ENCODE results near the gene FOXP1. TPM values are rescaled to one million over a fixed set of nuclear protein-coding genes. Genes with fewer than 3 reads are reported as not detected.

Gene FOXP1
- total and polyA plus RNA-seq, 4 donors = 4.9 to 35.4 (median 32.0) TPM

- Histone ChIP-seq H3K9me3 (ENCODE audit: control insufficient read depth in 4 of 4, low read length in 3 of 4) (no peaks in the 10 kb centered on the region), H3K4me1 (ENCODE audit: control insufficient read depth in 4 of 4, insufficient read depth in 4 of 4, low read length in 3 of 4) (peaks cover 6 to 14% (median 11%) of the 10 kb centered on the region in 4 donors), H3K4me3 (ENCODE audit: low read depth in 1 of 3, low read length in 3 of 3) (no peak overlapping the region), H3K36me3 (ENCODE audit: control insufficient read depth in 4 of 4, insufficient read depth in 3 of 4, low read depth in 1 of 4, low read length in 3 of 4) (no peaks in the 10 kb centered on the region), H3K27ac (ENCODE audit: low read depth in 1 of 2, low read length in 2 of 2) (peak overlapping the region in 1 of 2 donors; percentile 46), H3K9ac (ENCODE audit: low read depth in 1 of 2, low read length in 2 of 2) (no peak overlapping the region), H3K27me3 (ENCODE audit: control insufficient read depth in 4 of 4, insufficient read depth in 4 of 4, low read length in 3 of 4) (no peaks in the 10 kb centered on the region)
- WGBS = 75% methylated on average over 4 of the region's 4 CpGs
- no peak for TF ChIP-seq TAF1 (conservative IDR thresholded peaks at IDR 0.05)
- peak in 1 of 2 donors; percentile 38 for TF ChIP-seq HNF4A (conservative IDR thresholded peaks at IDR 0.05)
- peak; percentile 37 for TF ChIP-seq NR2F2 (IDR thresholded peaks at IDR 0.05)
- TF ChIP-seq RXRA (IDR thresholded peaks at IDR 0.05) = peak; percentile 53 to 66
- DNase-seq (ENCODE audit: low spot score) = no peak
Measured at GRCh38 chr3:71088742-71089141, 494.8 kb downstream of the FOXP1 start.

DNA sequence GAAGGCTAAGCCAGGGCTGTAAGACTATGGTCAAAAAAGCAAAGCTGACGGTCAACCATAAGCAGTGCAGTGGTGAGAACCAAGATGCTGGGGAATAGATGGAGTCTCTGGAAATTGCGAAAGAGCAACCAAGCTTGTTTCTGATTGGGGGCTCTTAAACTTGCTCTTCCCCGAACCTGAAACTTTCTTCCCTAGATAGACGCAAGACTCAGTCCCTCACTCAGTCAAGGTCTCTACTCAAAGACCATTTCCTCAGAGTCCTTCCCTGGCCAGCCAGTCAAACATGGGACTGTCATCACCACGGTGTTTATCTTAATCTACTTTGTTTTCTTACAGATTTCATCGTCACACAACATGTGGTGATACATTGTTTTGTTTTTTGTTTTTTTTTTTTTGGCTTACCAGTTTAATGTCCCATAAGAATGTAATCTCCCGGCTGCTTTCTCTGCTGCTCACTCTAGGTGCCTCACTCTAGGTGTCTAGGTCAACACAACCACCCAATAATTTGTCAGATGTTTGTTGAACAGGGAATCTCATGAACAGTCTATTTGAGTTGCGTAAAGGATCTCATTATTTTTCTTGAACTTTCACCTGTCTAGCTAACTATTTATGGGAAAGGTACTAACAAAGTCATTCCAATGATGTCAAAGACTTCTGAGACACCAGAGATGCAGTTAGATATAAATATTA lies 495.4 kb downstream of the FOXP1 start:
- no peak for DNase-seq (ENCODE audit: low spot score)
- peak overlapping the region in 1 of 2 donors; percentile 28 for H3K27ac ChIP-seq (ENCODE audit: low read depth in 1 of 2, low read length in 2 of 2)
- WGBS = 76% methylated on average over 8 of the region's 8 CpGs

GRCh38 chr3:71087143-71088018 lies 496.1 kb downstream of the FOXP1 start:
- peak overlapping the region in 1 of 2 donors; percentile 39 for H3K27ac ChIP-seq (ENCODE audit: low read depth in 1 of 2, low read length in 2 of 2)
- 54% methylated on average over 9 of the region's 9 CpGs for WGBS
- H3K27me3 ChIP-seq (ENCODE audit: control insufficient read depth in 4 of 4, insufficient read depth in 4 of 4, low read length in 3 of 4) = no peaks in the 10 kb centered on the region
- DNase-seq (ENCODE audit: low spot score) = no peak
- peaks cover 6 to 14% (median 10%) of the 10 kb centered on the region in 4 donors for H3K4me1 ChIP-seq (ENCODE audit: control insufficient read depth in 4 of 4, insufficient read depth in 4 of 4, low read length in 3 of 4)
- no peak overlapping the region for H3K4me3 ChIP-seq (ENCODE audit: low read depth in 1 of 3, low read length in 3 of 3)
- no peaks in the 10 kb centered on the region for H3K9me3 ChIP-seq (ENCODE audit: control insufficient read depth in 4 of 4, low read length in 3 of 4)
- no peaks in the 10 kb centered on the region for H3K36me3 ChIP-seq (ENCODE audit: control insufficient read depth in 4 of 4, insufficient read depth in 3 of 4, low read depth in 1 of 4, low read length in 3 of 4)
- H3K9ac ChIP-seq (ENCODE audit: low read depth in 1 of 2, low read length in 2 of 2) = no peak overlapping the region
- TF ChIP-seq EGR1 (IDR thresholded peaks at IDR 0.05; ENCODE audit: low read depth in 2 of 2) (no peak), FOXA1 (IDR thresholded peaks at IDR 0.05) (peak; percentile 55), REST (IDR thresholded peaks at IDR 0.05) (no peak), HNF4A (conservative IDR thresholded peaks at IDR 0.05) (peak in 1 of 2 donors; percentile 50), HNF4G (IDR thresholded peaks at IDR 0.05) (no peak), ATF3 (IDR thresholded peaks at IDR 0.05) (peak; percentile 26), JUND (IDR thresholded peaks at IDR 0.05) (peak in 1 of 2 donors; percentile 63), RXRA (IDR thresholded peaks at IDR 0.05) (peak; percentile 42 to 72), SP1 (IDR thresholded peaks at IDR 0.05) (no peak), RAD21 (IDR thresholded peaks at IDR 0.05) (peak in 1 of 2 donors; percentile 13), NR2F2 (IDR thresholded peaks at IDR 0.05) (no peak), YY1 (IDR thresholded peaks at IDR 0.05) (peak; percentile 12), GABPA (IDR thresholded peaks at IDR 0.05 in 1 of 2, conservative IDR thresholded peaks at IDR 0.05 in 1 of 2) (peak in 1 of 2 donors; percentile 35), TAF1 (conservative IDR thresholded peaks at IDR 0.05) (no peak)
- TF ChIP-seq, protein P1, sequence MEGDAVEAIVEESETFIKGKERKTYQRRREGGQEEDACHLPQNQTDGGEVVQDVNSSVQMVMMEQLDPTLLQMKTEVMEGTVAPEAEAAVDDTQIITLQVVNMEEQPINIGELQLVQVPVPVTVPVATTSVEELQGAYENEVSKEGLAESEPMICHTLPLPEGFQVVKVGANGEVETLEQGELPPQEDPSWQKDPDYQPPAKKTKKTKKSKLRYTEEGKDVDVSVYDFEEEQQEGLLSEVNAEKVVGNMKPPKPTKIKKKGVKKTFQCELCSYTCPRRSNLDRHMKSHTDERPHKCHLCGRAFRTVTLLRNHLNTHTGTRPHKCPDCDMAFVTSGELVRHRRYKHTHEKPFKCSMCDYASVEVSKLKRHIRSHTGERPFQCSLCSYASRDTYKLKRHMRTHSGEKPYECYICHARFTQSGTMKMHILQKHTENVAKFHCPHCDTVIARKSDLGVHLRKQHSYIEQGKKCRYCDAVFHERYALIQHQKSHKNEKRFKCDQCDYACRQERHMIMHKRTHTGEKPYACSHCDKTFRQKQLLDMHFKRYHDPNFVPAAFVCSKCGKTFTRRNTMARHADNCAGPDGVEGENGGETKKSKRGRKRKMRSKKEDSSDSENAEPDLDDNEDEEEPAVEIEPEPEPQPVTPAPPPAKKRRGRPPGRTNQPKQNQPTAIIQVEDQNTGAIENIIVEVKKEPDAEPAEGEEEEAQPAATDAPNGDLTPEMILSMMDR (IDR thresholded peaks at IDR 0.05; ENCODE audit: low read depth, low read length, missing input control) = no peak
- TF ChIP-seq, protein P2, sequence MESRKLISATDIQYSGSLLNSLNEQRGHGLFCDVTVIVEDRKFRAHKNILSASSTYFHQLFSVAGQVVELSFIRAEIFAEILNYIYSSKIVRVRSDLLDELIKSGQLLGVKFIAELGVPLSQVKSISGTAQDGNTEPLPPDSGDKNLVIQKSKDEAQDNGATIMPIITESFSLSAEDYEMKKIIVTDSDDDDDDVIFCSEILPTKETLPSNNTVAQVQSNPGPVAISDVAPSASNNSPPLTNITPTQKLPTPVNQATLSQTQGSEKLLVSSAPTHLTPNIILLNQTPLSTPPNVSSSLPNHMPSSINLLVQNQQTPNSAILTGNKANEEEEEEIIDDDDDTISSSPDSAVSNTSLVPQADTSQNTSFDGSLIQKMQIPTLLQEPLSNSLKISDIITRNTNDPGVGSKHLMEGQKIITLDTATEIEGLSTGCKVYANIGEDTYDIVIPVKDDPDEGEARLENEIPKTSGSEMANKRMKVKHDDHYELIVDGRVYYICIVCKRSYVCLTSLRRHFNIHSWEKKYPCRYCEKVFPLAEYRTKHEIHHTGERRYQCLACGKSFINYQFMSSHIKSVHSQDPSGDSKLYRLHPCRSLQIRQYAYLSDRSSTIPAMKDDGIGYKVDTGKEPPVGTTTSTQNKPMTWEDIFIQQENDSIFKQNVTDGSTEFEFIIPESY (IDR thresholded peaks at IDR 0.05) = no peak

More for the DNA sequence above, 495.4 kb downstream of the FOXP1 start:
- H3K9ac ChIP-seq (ENCODE audit: low read depth in 1 of 2, low read length in 2 of 2) = no peak overlapping the region
- no peak for TF ChIP-seq MAX (IDR thresholded peaks at IDR 0.05)
- H3K27me3 ChIP-seq (ENCODE audit: control insufficient read depth in 4 of 4, insufficient read depth in 4 of 4, low read length in 3 of 4) = no peaks in the 10 kb centered on the region
- no peaks in the 10 kb centered on the region for H3K36me3 ChIP-seq (ENCODE audit: control insufficient read depth in 4 of 4, insufficient read depth in 3 of 4, low read depth in 1 of 4, low read length in 3 of 4)
- no peak overlapping the region for H3K4me3 ChIP-seq (ENCODE audit: low read depth in 1 of 3, low read length in 3 of 3)
- no peaks in the 10 kb centered on the region for H3K9me3 ChIP-seq (ENCODE audit: control insufficient read depth in 4 of 4, low read length in 3 of 4)
- H3K4me1 ChIP-seq (ENCODE audit: control insufficient read depth in 4 of 4, insufficient read depth in 4 of 4, low read length in 3 of 4) = peaks cover 6 to 14% (median 11%) of the 10 kb centered on the region in 4 donors
